Suprapubic skin (tissue), 4 donors: ENCODE results near the gene SLC8B1. TPM values are rescaled to one million over a fixed set of nuclear protein-coding genes. Genes with fewer than 3 reads are reported as not detected.

ENCODE experiments used
- DNase-seq, 2 donors: peaks; one replicate each; pipeline ENCODE4 v3.0.0-alpha.2; 2019; ENCODE audit warnings: low spot score in 2 of 2
- H3K27ac ChIP-seq: fragments of 200-600 bp; sonication (generic); one replicate; pipeline ENCODE4 v1.5.1; 2019
- H3K27me3 ChIP-seq: fragments of 200-600 bp; sonication (generic); one replicate; pipeline ENCODE4 v1.5.1; 2019
- H3K36me3 ChIP-seq: fragments of 200-600 bp; sonication (generic); one replicate; pipeline ENCODE4 v1.5.1; 2019
- H3K4me1 ChIP-seq: fragments of 200-600 bp; sonication (generic); one replicate; pipeline ENCODE4 v1.5.1; 2019
- H3K4me3 ChIP-seq: fragments of 200-600 bp; sonication (generic); one replicate; pipeline ENCODE4 v1.5.1; 2019; ENCODE audit warnings: mild to moderate bottlenecking
- H3K9me3 ChIP-seq: fragments of 200-600 bp; sonication (generic); one replicate; pipeline ENCODE4 v1.5.1; 2019
- EP300 ChIP-seq: sonication (generic); formaldehyde crosslinking; IDR thresholded peaks from one replicate; pipeline ENCODE4 v1.6.1; 2017; ENCODE audit warnings: antibody characterized with exemption
- POLR2A ChIP-seq, 2 donors: fragments of 450-650 bp; IDR thresholded peaks; one replicate each; pipeline ENCODE4 v1.6.1; 2017; ENCODE audit warnings: antibody characterized with exemption in 2 of 2, mild to moderate bottlenecking in 2 of 2, moderate library complexity in 2 of 2
- POLR2AphosphoS5 ChIP-seq, 3 donors: sonication (generic); formaldehyde crosslinking; IDR thresholded peaks; one replicate each; pipeline ENCODE4 v1.6.1; 2017; ENCODE audit warnings: antibody characterized with exemption in 3 of 3
- WGBS: methylation state at CpG from one replicate; pipeline ENCODE4 v1.1.5; 2018; 5-methylcytosine and 5-hydroxymethylcytosine counted together
- total RNA-seq, 4 donors: library from RNA; depleted of rRNA; stranded (reverse); fragments of >200 nt; gene quantifications; one replicate each; pipeline ENCODE4 v1.1.0, GENCODE V29; 2016
- TF ChIP-seq, protein P1 (sequence below), 2 donors: fragments of 200-600 bp in 1 of 2; fragments of 450-650 bp in 1 of 2; sonication (generic) in 1 of 2; IDR thresholded peaks; one replicate each; pipeline ENCODE4 v1.5.1; 2016 to 2019; ENCODE audit warnings: antibody characterized with exemption in 2 of 2, mild to moderate bottlenecking in 1 of 2, moderate library complexity in 1 of 2

Gene SLC8B1
- total RNA-seq, 4 donors from 2014 or later: 29.1 to 70.2 (median 34.9) TPM

DNA sequence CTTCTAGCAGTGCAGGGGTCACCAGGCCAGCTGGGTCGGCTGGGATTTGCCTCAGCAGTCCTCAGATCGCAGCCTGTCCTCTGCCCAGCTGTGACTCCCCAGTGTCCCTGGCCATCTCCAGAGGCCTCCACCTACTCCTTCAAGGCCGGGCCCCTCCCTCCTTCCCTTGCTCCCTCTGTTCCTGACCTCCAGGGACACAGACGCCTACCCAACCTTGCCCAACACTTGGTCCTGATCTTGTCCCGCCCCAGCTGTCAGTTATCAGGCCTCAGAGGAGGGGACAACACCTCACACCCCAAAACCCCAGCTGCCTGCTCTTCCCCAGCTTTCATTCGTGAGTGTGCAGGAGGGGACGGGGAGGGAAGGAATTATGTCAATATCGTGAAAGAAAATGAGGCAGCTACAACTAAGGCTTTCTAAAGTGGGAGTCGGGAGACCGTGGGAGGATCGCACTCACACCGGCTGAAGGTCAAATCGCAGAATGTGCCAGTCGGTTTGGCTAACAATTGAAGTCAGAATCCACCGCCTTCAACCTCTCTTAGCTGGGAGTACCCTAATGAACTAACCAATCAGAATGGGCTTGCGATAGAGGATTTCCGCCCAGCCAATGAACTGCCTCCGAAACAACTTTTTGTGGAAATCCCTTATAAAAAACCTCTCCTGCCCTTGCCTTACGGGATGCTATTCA is 14.1 kb upstream of the SLC8B1 start:
- Histone ChIP-seq H3K36me3 (no peaks in the 10 kb centered on the region), H3K9me3 (no peaks in the 10 kb centered on the region), H3K4me1 (no peaks in the 10 kb centered on the region), H3K4me3 (no peak overlapping the region), H3K27ac (no peak overlapping the region), H3K27me3 (no peaks in the 10 kb centered on the region)
- 62% methylated on average over 19 of the region's 19 CpGs for WGBS
- TF ChIP-seq EP300 (no peak), POLR2AphosphoS5 (IDR thresholded peaks at IDR 0.05) (no peak), POLR2A (IDR thresholded peaks at IDR 0.05) (no peak)
- TF ChIP-seq, protein P1, sequence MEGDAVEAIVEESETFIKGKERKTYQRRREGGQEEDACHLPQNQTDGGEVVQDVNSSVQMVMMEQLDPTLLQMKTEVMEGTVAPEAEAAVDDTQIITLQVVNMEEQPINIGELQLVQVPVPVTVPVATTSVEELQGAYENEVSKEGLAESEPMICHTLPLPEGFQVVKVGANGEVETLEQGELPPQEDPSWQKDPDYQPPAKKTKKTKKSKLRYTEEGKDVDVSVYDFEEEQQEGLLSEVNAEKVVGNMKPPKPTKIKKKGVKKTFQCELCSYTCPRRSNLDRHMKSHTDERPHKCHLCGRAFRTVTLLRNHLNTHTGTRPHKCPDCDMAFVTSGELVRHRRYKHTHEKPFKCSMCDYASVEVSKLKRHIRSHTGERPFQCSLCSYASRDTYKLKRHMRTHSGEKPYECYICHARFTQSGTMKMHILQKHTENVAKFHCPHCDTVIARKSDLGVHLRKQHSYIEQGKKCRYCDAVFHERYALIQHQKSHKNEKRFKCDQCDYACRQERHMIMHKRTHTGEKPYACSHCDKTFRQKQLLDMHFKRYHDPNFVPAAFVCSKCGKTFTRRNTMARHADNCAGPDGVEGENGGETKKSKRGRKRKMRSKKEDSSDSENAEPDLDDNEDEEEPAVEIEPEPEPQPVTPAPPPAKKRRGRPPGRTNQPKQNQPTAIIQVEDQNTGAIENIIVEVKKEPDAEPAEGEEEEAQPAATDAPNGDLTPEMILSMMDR (IDR thresholded peaks at IDR 0.05): no peak
- DNase-seq: no peak

DNA sequence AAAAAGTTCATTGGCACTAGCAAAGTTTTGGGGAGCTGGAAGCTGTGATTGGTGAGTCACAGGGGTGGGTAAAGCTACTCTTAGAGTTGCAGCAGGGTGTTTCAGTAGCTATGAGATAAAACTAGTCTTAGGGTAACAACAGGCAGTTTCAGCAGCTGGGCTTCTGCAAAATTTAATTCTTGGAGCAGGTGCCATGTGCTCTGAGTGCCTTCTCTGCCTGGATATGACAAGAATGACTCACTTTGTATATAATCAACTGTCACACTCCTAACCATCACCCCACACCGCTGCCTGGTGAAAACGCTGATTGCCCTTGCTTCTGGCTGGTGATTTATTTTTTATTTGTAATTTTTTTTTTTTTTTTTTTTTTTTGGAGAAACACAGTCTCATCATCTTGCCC is 13.0 kb upstream of the SLC8B1 start:
- Histone ChIP-seq H3K27ac (no peak overlapping the region), H3K9me3 (no peaks in the 10 kb centered on the region), H3K4me3 (no peak overlapping the region), H3K4me1 (no peaks in the 10 kb centered on the region), H3K27me3 (no peaks in the 10 kb centered on the region), H3K36me3 (no peaks in the 10 kb centered on the region)
- WGBS: 78% methylated on average over 2 of the region's 2 CpGs
- TF ChIP-seq EP300: no peak
- TF ChIP-seq, protein P1 (IDR thresholded peaks at IDR 0.05): no peak
- no peak for TF ChIP-seq POLR2A (IDR thresholded peaks at IDR 0.05)
- TF ChIP-seq POLR2AphosphoS5 (IDR thresholded peaks at IDR 0.05): no peak
- DNase-seq: no peak

- no peak for DNase-seq
- Histone ChIP-seq H3K27me3 (no peaks in the 10 kb centered on the region), H3K4me1 (no peaks in the 10 kb centered on the region), H3K27ac (no peak overlapping the region), H3K4me3 (no peak overlapping the region), H3K9me3 (no peaks in the 10 kb centered on the region), H3K36me3 (no peaks in the 10 kb centered on the region)
- TF ChIP-seq, protein P1 (IDR thresholded peaks at IDR 0.05): no peak
- TF ChIP-seq POLR2A (IDR thresholded peaks at IDR 0.05): no peak
- 90% methylated on average over 3 of the region's 3 CpGs for WGBS
Observed at GRCh38 chr12:113347107-113347506, 12.2 kb upstream of the SLC8B1 start.

- no peak for DNase-seq
- TF ChIP-seq POLR2AphosphoS5 (IDR thresholded peaks at IDR 0.05) (no peak), EP300 (no peak), POLR2A (IDR thresholded peaks at IDR 0.05) (no peak)
- TF ChIP-seq, protein P1 (IDR thresholded peaks at IDR 0.05): no peak
- 93% methylated on average over 5 of the region's 5 CpGs for WGBS
- Histone ChIP-seq H3K27ac (no peak overlapping the region), H3K36me3 (no peaks in the 10 kb centered on the region), H3K4me3 (no peak overlapping the region), H3K4me1 (no peaks in the 10 kb centered on the region), H3K27me3 (no peaks in the 10 kb centered on the region), H3K9me3 (no peaks in the 10 kb centered on the region)
Observed at GRCh38 chr12:113346353-113346752, 11.4 kb upstream of the SLC8B1 start.

DNA sequence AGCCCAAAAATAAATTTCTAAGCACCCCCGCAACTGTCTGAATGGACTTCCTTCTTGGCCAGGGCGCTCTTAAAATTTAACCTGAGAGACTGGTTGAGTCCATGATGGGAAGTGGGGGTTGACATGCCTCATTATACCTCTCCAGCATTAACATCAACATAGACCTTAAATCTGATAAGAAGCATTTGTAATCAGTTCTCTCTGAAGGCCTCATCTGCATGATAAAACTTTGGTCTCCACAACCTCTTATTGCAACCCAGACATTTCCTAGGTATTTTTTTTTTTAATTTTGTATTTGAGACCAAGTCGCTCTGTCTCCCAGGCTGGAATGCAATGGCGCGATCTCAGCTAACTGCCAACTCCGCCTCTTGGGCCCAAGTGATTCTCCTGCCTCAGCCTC is 10.4 kb upstream of the SLC8B1 start:
- no peak for DNase-seq
- TF ChIP-seq POLR2AphosphoS5 (IDR thresholded peaks at IDR 0.05): no peak
- TF ChIP-seq, protein P1 (IDR thresholded peaks at IDR 0.05): no peak
- no peak for TF ChIP-seq POLR2A (IDR thresholded peaks at IDR 0.05)
- no peak for TF ChIP-seq EP300
- 96% methylated on average over 6 of the region's 6 CpGs for WGBS
- Histone ChIP-seq H3K4me1 (no peaks in the 10 kb centered on the region), H3K27ac (no peak overlapping the region), H3K9me3 (no peaks in the 10 kb centered on the region), H3K27me3 (no peaks in the 10 kb centered on the region), H3K36me3 (no peaks in the 10 kb centered on the region), H3K4me3 (no peak overlapping the region)
